Gastroesophageal sphincter (tissue), 3 donors: ENCODE data around the gene ATP2A3.

Experiments
- EP300 ChIP-seq: sonication (generic); formaldehyde crosslinking; IDR thresholded peaks from one replicate; pipeline ENCODE4 v1.6.1; 2017; ENCODE audit warnings: antibody characterized with exemption, mild to moderate bottlenecking
- POLR2A ChIP-seq, 2 donors: fragments of 450-650 bp; IDR thresholded peaks; one replicate each; pipeline ENCODE4 v1.6.1; 2017; ENCODE audit warnings: antibody characterized with exemption in 2 of 2, mild to moderate bottlenecking in 2 of 2, moderate library complexity in 1 of 2
- POLR2AphosphoS5 ChIP-seq: sonication (generic); formaldehyde crosslinking; IDR thresholded peaks from one replicate; pipeline ENCODE4 v1.6.1; 2017; ENCODE audit warnings: antibody characterized with exemption
- TF ChIP-seq, protein P1 (sequence below), 4 experiments: fragments of 200-600 bp in 2 of 4; fragments of 450-650 bp in 2 of 4; sonication (generic) in 1 of 4; IDR thresholded peaks; one replicate each; pipeline ENCODE4 v1.5.1; 2017 to 2019; ENCODE audit warnings: antibody characterized with exemption in 4 of 4, mild to moderate bottlenecking in 2 of 4, moderate library complexity in 2 of 4

DNA sequence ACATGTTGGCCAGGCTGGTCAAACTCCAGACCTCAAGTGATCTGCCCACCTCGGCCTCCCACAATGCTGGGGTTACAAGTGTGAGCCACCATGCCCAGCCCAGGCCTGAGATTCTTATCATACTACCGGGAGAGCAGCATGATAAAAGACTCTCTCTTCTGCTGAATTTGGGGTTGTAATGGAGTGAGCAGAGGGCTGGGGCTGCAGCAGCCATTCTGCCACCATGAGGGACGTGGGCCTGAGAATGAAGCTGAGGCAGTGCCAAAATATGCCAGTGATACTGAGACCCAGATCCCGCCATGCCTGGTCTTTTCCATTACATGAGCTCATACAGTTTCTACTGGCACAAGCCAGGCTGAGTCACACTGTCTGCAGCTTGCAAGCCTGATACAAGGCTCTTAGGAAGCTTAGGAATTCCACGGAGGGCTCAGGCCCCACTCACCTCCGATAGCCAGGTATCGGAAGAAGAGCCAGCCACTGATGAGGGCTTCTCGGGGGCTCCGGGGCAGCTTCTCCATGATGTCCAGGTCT is 28.3 kb downstream of the ATP2A3 start:
- TF ChIP-seq, protein P1, sequence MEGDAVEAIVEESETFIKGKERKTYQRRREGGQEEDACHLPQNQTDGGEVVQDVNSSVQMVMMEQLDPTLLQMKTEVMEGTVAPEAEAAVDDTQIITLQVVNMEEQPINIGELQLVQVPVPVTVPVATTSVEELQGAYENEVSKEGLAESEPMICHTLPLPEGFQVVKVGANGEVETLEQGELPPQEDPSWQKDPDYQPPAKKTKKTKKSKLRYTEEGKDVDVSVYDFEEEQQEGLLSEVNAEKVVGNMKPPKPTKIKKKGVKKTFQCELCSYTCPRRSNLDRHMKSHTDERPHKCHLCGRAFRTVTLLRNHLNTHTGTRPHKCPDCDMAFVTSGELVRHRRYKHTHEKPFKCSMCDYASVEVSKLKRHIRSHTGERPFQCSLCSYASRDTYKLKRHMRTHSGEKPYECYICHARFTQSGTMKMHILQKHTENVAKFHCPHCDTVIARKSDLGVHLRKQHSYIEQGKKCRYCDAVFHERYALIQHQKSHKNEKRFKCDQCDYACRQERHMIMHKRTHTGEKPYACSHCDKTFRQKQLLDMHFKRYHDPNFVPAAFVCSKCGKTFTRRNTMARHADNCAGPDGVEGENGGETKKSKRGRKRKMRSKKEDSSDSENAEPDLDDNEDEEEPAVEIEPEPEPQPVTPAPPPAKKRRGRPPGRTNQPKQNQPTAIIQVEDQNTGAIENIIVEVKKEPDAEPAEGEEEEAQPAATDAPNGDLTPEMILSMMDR (IDR thresholded peaks at IDR 0.05) = no peak
- TF ChIP-seq POLR2A (IDR thresholded peaks at IDR 0.05) (no peak), POLR2AphosphoS5 (no peak), EP300 (no peak)
